K562 (cell line): ENCODE data around the gene CHERP. TPM values are rescaled to one million over a fixed set of nuclear protein-coding genes. Genes with fewer than 3 reads are reported as not detected.

ENCODE experiments used
- ATAC-seq: fragments of 200-7000 bp; cut with Tn5 transposase; 3 replicates; pipeline ENCODE4 v1.9.1; 2020; ENCODE audit warnings: moderate library complexity
- BruUV-seq: library from RNA; stranded (reverse); fragments of 400-500 nt; replicated peaks from 2 replicates; lab custom pipeline; 2021; lab: Mats Ljungman, UMichigan
- CTCF ChIA-PET: fragments of 300-600 bp; formaldehyde crosslinking; extraction: SDS; loops from one replicate; lab custom pipeline; 2021; ENCODE audit warnings: low intra/inter-chr PET ratio; lab: Yijun Ruan, JAX
- POLR2A ChIA-PET: fragments of 300-600, 350-650 bp; sonication (Branson Sonifier 250); formaldehyde crosslinking; extraction: SDS; loops from one replicate; lab custom pipeline; 2021; ENCODE audit warnings: antibody characterized with exemption, inconsistent platforms; lab: Yijun Ruan, JAX
- DNase-seq, 4 experiments: peaks; one replicate each; pipeline versions ENCODE4 v3.0.0 to v3.0.0-alpha.2; 2011 to 2018; ENCODE audit warnings: low spot score in 3 of 4, mixed read lengths in 3 of 4; ENCODE audit errors: extremely low read depth in 1 of 4
- FAIRE-seq: peaks from 2 replicates; lab custom pipeline; 2011; peaks lifted over from hg19 to GRCh38; lab: Jason Lieb, UNC
- H2AFZ ChIP-seq: 2 replicates; pipeline ENCODE4 v1.6.0; 2011; ENCODE audit warnings: low read depth, low read length, control low read depth, inconsistent platforms
- H3K27ac ChIP-seq: fragments of 200-600 bp; 3 replicates; pipeline ENCODE4 v1.8.0; 2011; ENCODE audit warnings: low read depth, mild to moderate bottlenecking, control low read depth, inconsistent platforms, low read length, moderate library complexity, mixed read lengths; ENCODE audit errors: extremely low read depth
- H3K27me3 ChIP-seq, 2 experiments: fragments of 300-600 bp in 1 of 2; 2 replicates in 1 of 2; 3 replicates in 1 of 2; pipeline versions ENCODE4 v1.6.0 to v1.8.0; 2011; ENCODE audit warnings: inconsistent platforms in 2 of 2, low read length in 2 of 2, mild to moderate bottlenecking in 1 of 2, mixed read lengths in 1 of 2, moderate library complexity in 1 of 2; ENCODE audit not compliant: control insufficient read depth in 2 of 2, insufficient read depth in 2 of 2
- H3K36me3 ChIP-seq: fragments of 300-600 bp; 3 replicates; pipeline ENCODE4 v1.8.0; 2011; ENCODE audit warnings: mild to moderate bottlenecking, low read length, inconsistent platforms; ENCODE audit not compliant: control insufficient read depth, insufficient read depth
- H3K4me1 ChIP-seq, 2 experiments: fragments of 200-600 bp in 1 of 2; replicated peaks in 1 of 2; 2 replicates in 1 of 2; 3 replicates in 1 of 2; pipeline versions ENCODE4 v1.5.1 to v1.8.0; 2011; ENCODE audit warnings: inconsistent platforms in 2 of 2, low read length in 2 of 2, mild to moderate bottlenecking in 1 of 2, mixed read lengths in 1 of 2, moderate library complexity in 1 of 2; ENCODE audit not compliant: control insufficient read depth in 2 of 2, insufficient read depth in 2 of 2
- H3K4me2 ChIP-seq: 2 replicates; pipeline ENCODE4 v1.6.1; 2011; ENCODE audit warnings: low read length, control low read depth, inconsistent platforms, mixed read lengths; ENCODE audit not compliant: insufficient read depth
- H3K4me3 ChIP-seq: fragments of 200-600 bp; sonication (generic), shearing (Covaris generic); 2 replicates; pipeline ENCODE4 v1.5.1; 2016; ENCODE audit warnings: control low read depth, inconsistent platforms
- H3K79me2 ChIP-seq: fragments of 200-600 bp; 3 replicates; pipeline ENCODE4 v1.8.0; 2011; ENCODE audit warnings: low read length, inconsistent platforms; ENCODE audit not compliant: control insufficient read depth, insufficient read depth
- H3K9ac ChIP-seq, 2 experiments: 2 replicates each; pipeline versions ENCODE4 v1.6.0 to v1.6.1; 2011; ENCODE audit warnings: low read depth in 2 of 2, low read length in 2 of 2, control low read depth in 1 of 2, inconsistent platforms in 1 of 2, mild to moderate bottlenecking in 1 of 2, mixed read lengths in 1 of 2; ENCODE audit not compliant: insufficient read depth in 1 of 2
- H3K9me1 ChIP-seq: one replicate; pipeline ENCODE4 v1.6.0; 2011; ENCODE audit warnings: inconsistent platforms, mild to moderate bottlenecking, low read length, moderate library complexity; ENCODE audit not compliant: control insufficient read depth, insufficient read depth
- H3K9me3 ChIP-seq: replicated peaks from 2 replicates; pipeline ENCODE4 v1.5.1; 2011; ENCODE audit warnings: low read depth, low read length, inconsistent platforms; ENCODE audit not compliant: control insufficient read depth, insufficient read depth
- H4K20me1 ChIP-seq: replicated peaks from 2 replicates; pipeline ENCODE4 v1.6.1; 2011; ENCODE audit warnings: low read length, inconsistent platforms, mixed read lengths; ENCODE audit not compliant: control insufficient read depth, insufficient read depth
- BRF1 ChIP-seq: IDR thresholded peaks from 3 replicates; pipeline ENCODE4 v1.6.1; 2011; ENCODE audit warnings: borderline replicate concordance, mild to moderate bottlenecking; ENCODE audit not compliant: insufficient read length; ENCODE audit errors: extremely low read depth
- HMG20A ChIP-seq: fragments of 450-650 bp; formaldehyde crosslinking; conservative IDR thresholded peaks from 2 replicates; pipeline ENCODE4 v1.4.0; 2020; ENCODE audit warnings: mild to moderate bottlenecking, mixed read lengths
- PTRF ChIP-seq: fragments of 450-650 bp; IDR thresholded peaks from 2 replicates; pipeline ENCODE4 v1.6.1; 2016; ENCODE audit warnings: mild to moderate bottlenecking, missing genetic modification characterization, missing compliant biosample characterization
- RBM15 ChIP-seq: fragments of 200-400 bp; formaldehyde crosslinking; IDR thresholded peaks from 2 replicates; pipeline ENCODE4 v1.6.1; 2018; ENCODE audit warnings: mild to moderate bottlenecking, low read length, moderate library complexity; ENCODE audit not compliant: insufficient read depth
- SPI1 ChIP-seq: IDR thresholded peaks from 2 replicates; pipeline ENCODE4 v1.6.1; 2011; ENCODE audit warnings: low read depth, low read length, control low read depth, borderline replicate concordance
- TAL1 ChIP-seq: fragments of 450-650 bp; IDR thresholded peaks from 2 replicates; pipeline ENCODE4 v1.6.1; 2016; ENCODE audit warnings: mild to moderate bottlenecking
- TCF3 ChIP-seq: sonication (generic); formaldehyde crosslinking; IDR thresholded peaks from 2 replicates; pipeline ENCODE4 v1.4.0; 2020; ENCODE audit warnings: mild to moderate bottlenecking, missing genetic modification reagents
- ZNF121 ChIP-seq: sonication (generic); formaldehyde crosslinking; conservative IDR thresholded peaks from 2 replicates; pipeline ENCODE4 v1.8.0; 2022; ENCODE audit warnings: missing genetic modification reagents
- ZSCAN32 ChIP-seq: fragments of 450-650 bp; formaldehyde crosslinking; IDR thresholded peaks from 2 replicates; pipeline ENCODE4 v1.4.0; 2020; ENCODE audit warnings: mild to moderate bottlenecking, moderate library complexity
- WGBS: fragments of 100-300 bp; shearing (Covaris generic); methylation state at CpG from one replicate; pipeline ENCODE4 v1.1.6; 2016; ENCODE audit warnings: low coverage, mixed read lengths; ENCODE audit not compliant: insufficient coverage; ENCODE audit errors: missing lambda C conversion rate; 5-methylcytosine and 5-hydroxymethylcytosine counted together
- in situ Hi-C: fragments of 300-500 bp; cut with MboI; formaldehyde crosslinking; loops from 4 replicates; pipeline ENCODE4 v1.15.0; 2018; ENCODE audit warnings: inconsistent platforms, mixed read lengths
- intact Hi-C: fragments of 100-400 bp; cut with micrococcal nuclease; formaldehyde crosslinking; loops from 2 replicates; pipeline ENCODE4 v1.14.2; 2022
- polyA plus RNA-seq, 8 experiments: library from polyadenylated mRNA; depleted of rRNA in 4 of 8; stranded (reverse) in 5 of 8; unstranded in 3 of 8; fragments of >200 nt; fragmentation: Nextera tagmentation in 2 of 8; fragmentation: Illumina TruSeq in 1 of 8; extraction: Ambion mirVana in 2 of 8; extraction: Trizol in 1 of 8; gene quantifications; 2 replicates each; pipeline versions ENCODE4 v1.2.1 to v1.2.3, GENCODE V29; 2011 to 2014; ENCODE audit warnings: inconsistent platforms in 1 of 8, missing spikeins in 1 of 8
- total RNA-seq, 7 experiments: library from RNA; depleted of rRNA in 6 of 7; stranded (reverse); fragments of >200 nt in 6 of 7; fragmentation: Illumina TruSeq in 2 of 7; extraction: Trizol in 2 of 7; gene quantifications; 2 replicates each; pipeline versions ENCODE4 v1.2.1 to v1.2.3, GENCODE V29; 2011 to 2021; ENCODE audit warnings: low replicate concordance in 1 of 7
- TF ChIP-seq, protein P1 (sequence below): sonication (generic); formaldehyde crosslinking; IDR thresholded peaks from 2 replicates; pipeline ENCODE4 v1.5.0; 2020; ENCODE audit warnings: missing genetic modification reagents

The CHERP gene
- total and polyA plus RNA-seq, 9 of the 15 experiments (the other 6 are each of a cell fraction or from before 2014, with no cell fraction given) = 0.60 to 85.1 (median 7.8) TPM

DNA sequence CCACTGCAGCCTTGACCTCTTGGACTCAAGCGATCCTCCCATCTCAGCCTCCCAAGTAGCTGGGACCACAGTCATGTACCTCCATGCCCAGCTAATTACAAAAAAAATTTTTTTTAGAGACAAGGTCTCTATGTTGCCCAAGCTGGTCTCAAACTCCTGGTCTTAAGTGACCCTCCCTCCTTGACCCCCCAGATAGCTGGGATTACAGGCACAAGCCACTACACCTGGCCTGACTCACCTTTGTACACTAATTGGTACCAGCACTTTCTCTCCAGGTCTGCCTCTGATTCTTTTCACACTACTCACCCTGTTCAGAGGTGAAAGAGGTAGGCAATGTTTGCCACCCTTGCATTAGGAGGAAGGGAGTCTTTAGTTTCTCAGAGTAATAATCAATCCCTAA lies 64.9 kb downstream of the CHERP start:
- Histone ChIP-seq H2AFZ (no peak overlapping the region), H3K4me1 (peaks cover 5 to 6% of the 10 kb centered on the region in 2 experiments; a peak in 4 of 5 replicates), H3K4me2 (no peak overlapping the region), H3K4me3 (no peak overlapping the region), H3K9me1 (no peaks in the 10 kb centered on the region), H3K27me3 (no peaks in the 10 kb centered on the region), H3K9me3 (peaks cover 8% of the 10 kb centered on the region), H4K20me1 (no peaks in the 10 kb centered on the region), H3K36me3 (no peaks in the 10 kb centered on the region), H3K79me2 (no peaks in the 10 kb centered on the region), H3K9ac (no peak overlapping the region), H3K27ac (no peak overlapping the region)
- no TSS peak for BruUV-seq
- in situ Hi-C loops (no loop called here), intact Hi-C loops (no loop called here)
- POLR2A ChIA-PET = interaction anchor here (0.5 to 1.2 kb wide), 2 partner anchors 13 to 238 kb away, joined by 3 read pairs; no protein-coding TSS in a partner anchor
- CTCF ChIA-PET = no interaction called here
- no peak for FAIRE-seq
- no peak for DNase-seq
- WGBS = 80% methylated on average over 1 of the region's 1 CpG
- ATAC-seq = no peak
- TF ChIP-seq PTRF (tag) (no peak), ZSCAN32 (CRISPR knock-in tag) (no peak), RBM15 (no peak), HMG20A (CRISPR knock-in tag) (no peak), SPI1 (no peak), BRF1 (no peak), TAL1 (no peak), TCF3 (no peak), ZNF121 (no peak)
- TF ChIP-seq, protein P1, sequence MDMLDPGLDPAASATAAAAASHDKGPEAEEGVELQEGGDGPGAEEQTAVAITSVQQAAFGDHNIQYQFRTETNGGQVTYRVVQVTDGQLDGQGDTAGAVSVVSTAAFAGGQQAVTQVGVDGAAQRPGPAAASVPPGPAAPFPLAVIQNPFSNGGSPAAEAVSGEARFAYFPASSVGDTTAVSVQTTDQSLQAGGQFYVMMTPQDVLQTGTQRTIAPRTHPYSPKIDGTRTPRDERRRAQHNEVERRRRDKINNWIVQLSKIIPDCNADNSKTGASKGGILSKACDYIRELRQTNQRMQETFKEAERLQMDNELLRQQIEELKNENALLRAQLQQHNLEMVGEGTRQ (CRISPR knock-in tag) = no peak
